Endothelial cell of hepatic sinusoid (primary cell): ENCODE data around the gene GGTA1.
"Not testable (repeated sequence)": the region's sequence is repeated elsewhere in the genome, so short reads cannot be mapped to it uniquely, and the experiment has no call there.

ENCODE experiments used
- in situ Hi-C: cut with HindIII; loops from 2 replicates; pipeline ENCODE4 v1.10.0; 2017; ENCODE audit warnings: low sequenced_read_pairs

GGTA1 gene

DNA sequence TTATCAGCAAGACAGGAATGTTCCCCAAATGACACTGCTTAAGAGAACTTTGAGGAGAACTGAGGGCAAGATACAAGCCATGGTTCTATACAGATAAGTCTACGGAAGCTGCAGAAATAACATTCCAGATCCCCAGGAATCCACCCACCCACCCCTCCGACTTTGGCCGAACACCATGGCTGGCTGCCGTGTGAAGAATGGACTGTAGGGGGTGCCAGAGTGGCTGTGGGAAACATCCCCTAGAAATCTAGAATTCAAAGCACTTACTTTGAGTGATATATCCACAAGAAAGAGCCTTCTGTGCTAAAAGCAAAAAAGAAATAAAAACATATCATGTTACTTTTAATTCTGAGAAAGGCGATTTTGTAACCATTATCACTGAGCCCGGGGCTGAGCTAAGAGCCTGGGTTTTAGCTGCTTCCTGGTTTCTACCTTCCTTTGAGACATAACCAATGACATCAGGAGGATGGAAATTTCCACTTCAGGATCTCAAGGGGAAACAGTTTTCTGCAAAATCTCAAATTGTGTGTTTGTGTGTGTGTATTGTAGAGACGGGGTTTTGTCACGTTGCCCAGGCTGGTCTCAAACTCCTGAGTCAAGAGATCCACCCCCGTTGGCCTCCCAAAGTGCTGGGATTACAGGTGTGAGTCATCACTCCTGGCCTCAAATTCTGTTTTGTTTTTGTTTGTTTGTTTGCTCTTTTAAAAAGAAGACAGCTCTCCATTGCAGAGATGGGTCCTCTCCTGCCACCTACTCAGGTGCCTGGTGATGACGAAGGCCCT is 36.4 kb downstream of the GGTA1 start:
- in situ Hi-C loops = no loop called here

DNA sequence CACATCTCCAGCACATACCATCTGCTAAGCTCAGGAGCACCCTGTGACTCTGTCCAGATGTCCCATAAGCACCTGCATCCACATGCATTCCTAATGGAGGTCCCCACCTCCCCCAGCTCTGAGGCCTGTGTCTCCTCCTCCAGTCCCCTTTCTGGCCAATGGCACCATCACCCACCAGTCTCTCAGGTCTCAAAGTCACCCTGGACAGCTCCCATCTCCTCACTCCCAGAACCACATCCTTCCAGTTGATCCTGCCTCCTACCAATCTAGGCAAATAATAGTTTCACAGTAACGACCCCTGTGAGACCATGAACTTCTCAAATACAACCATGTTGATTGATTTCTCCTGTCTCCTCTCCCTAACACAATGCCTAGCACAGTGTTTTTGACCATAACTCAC is 40.1 kb downstream of the GGTA1 start:
- in situ Hi-C loops = no loop called here

DNA sequence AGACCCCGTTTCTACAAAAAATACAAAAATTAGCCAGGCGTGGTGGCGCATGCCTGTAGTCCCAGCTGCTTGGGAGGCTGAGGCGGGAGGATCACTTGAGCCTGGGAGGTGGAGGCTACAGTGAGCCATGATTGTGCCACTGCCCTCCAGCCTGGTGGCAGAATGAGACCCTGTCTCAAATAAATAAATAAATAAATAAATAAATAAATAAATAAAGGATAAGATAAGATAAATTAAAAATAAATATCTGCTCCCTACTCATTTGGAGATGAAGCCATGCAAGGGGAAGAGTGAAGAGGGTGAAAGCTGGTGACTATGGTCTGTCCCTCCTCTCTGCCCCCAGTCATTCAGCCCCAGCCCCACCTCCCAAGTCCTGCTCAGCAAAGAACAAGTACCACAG is 41.2 kb downstream of the GGTA1 start:
- in situ Hi-C loops = not testable (repeated sequence)

DNA sequence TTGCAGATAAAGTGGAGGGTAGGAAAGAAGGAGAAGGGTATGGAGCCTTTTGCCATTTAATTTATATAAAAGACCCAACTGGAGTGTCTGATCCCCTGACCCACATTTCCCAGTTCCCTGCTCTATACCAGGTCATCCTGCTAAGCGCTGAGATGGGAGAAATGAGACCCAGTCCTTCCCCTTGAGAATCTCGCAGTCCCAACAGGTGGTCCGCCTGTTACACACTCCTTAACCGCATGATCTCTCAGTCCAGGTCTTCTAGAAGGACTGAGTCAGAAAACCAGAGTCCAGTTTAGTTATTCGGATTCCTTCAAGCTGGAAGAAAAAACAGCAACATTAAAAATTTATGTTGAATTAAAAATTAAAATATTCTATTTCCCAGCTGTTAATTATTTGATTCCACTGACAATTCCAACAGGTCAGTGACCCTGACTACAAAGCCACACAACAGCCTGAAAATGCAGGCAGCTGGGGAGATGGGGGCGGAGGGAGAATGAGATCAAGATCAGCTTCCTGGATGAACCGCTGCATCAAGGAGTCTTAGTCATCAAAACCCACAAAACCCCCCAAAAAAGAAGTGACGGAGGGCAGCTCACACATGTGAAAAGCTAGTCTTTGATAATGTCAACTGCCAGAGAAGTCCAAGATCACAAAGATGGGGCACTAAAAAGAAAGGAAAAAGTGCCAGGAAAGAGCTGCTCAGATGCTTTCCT is 44.0 kb downstream of the GGTA1 start:
- in situ Hi-C loops = no loop called here

DNA sequence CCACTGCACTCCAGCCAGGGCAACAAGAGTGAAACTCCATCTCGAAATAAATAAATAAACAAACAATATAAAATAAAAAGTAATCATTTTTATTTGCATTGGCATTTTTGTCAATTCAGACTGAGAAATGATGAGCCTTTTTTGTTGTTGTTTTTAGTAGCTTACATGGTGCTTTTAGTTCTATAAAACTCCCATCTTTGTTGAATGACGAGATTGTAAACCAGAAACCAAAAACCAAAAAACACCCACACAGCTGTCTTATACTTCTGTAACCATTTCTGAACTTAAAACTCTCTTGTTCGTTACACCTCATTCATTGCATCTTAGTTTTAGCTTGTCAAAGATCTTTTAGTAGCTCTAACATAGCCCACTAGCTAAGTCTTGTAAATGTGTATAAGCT is 44.7 kb downstream of the GGTA1 start:
- in situ Hi-C loops = no loop called here

DNA sequence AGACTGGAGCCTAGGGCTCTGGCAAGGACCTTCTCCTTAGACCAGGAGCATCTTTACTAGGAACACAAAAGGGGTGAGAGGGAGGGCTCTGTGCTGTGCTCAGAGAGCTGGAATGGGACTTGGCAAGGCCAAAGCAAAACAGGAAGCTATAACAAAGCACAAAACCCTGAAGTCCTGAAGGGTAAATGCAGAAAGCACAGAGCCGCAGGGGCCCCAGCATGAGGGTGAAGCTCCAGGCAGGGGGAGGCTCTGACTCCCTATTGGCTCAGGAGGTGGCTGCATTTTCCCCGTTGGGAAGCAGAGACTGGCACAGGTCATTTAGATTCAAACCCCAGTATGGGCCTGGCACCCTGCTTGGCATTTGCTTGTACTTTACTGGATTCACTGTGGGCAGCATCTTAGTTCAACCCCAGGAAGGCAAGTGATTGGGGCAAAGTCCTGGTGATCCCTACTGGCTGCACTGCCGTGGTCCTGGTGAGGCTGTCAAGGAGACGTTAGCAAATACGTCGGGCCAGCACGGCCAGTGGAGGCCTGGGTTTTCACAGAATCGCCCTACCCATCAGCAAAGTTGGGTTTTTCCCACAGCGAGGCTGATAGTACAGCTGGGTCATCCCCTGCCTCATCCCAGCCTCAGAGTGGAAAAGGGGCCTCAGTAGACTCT is 46.3 kb downstream of the GGTA1 start:
- in situ Hi-C loops = no loop called here

DNA sequence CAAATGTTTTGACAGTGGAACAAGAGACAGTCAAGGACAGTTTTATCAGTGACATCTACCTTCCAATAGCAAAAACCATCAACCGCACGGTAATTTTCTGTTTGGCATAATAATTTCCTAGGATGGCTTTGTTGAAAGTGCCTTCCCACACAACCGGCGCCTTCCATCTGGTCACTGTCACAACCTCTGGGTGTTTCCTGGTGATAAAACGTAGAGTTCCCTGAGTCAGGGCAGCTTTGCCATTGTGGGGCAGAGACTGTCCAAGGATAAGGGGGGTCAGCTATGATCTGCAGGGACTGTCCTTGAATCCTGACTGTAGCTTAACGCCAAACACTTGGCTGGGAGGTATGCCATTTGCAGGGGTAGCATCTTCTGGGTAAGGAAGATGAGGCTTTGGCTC is 47.6 kb downstream of the GGTA1 start:
- in situ Hi-C loops = no loop called here

DNA sequence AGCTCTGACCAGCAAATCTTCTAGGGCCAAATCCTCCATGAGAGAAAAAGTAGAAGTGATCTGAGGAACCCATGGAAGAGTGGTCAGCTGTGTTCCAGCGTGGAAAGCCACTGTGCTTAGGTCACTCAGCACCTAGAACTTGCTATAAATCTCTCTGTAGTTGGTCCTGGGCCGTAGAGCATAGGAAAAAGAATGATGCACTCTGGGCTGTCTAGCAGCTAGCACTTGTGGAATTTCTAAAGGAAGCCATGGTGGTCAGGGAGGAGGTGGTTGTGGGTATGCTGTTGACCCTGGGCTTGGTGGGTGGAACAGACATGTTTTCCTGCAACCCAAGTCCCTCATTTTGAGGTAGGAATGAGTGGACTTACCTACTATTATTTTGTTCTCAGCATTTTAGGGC is 48.1 kb downstream of the GGTA1 start:
- in situ Hi-C loops = no loop called here

DNA sequence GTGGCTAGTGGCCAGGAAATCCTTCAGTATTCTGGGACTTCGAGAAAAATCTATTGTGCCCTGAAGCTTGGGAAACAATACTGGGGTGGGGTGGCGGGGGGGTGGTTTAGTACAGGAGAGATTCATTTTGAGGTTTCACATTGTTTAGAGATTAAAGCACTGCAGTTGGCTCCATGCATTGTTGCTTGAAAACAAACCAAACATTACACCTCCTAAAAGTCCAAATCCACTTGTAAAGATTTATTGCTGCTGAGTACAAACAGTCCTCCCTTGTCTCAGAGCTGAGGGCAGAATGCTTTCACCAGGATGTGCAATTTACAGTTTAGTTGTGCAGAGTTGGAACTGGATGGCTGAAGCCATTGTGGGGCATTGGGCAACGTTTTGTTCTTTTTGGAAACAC is 49.4 kb downstream of the GGTA1 start:
- in situ Hi-C loops = no loop called here

DNA sequence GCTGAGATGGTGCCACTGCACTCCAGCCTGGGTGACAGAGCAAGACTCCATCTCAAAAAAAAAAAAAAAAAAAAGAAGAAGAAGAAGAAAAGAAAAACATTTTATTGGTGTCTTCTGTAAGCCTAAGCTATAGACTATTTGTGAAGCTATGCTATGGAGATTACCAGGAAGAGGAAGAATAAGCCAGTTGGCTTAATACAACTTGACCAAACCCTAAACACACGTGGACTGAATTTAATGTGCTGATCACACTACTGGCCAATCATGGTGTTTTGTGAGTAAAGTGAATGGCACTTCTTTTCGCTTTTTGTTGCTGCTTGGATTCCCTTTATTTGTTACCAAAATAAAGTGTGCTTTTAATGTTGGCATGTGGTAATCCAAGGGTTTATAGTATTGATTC is 49.9 kb downstream of the GGTA1 start:
- in situ Hi-C loops = loop anchor here (5.0 to 10.0 kb wide), 3 partner anchors 55 to 97 kb away; no protein-coding TSS in a partner anchor

DNA sequence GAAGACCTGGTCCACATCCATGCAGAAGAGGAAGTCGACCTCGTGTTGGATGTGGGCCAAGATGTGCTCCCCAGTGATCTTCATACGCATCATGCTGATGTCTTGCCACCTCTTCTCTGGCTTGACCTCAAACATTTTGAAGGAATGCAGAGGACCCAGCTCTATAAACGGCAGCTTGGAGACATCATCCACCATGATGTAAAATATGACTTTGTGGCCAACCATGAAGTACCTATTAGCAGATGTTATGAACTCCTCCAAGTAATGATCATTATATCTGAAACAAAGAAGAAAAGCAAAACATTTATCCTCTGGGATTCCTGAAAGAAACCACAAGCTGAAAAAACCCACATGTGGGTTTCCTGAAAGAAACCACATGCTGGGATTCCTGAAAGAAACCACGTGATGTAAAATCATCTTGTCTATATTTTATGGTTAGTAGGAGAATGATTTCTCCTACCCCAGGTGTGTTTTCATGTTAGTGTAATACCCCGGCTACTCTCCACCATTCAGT is 52.3 kb downstream of the GGTA1 start:
- in situ Hi-C loops = loop anchor here (5.0 to 10.0 kb wide), 3 partner anchors 57 to 95 kb away; no protein-coding TSS in a partner anchor

DNA sequence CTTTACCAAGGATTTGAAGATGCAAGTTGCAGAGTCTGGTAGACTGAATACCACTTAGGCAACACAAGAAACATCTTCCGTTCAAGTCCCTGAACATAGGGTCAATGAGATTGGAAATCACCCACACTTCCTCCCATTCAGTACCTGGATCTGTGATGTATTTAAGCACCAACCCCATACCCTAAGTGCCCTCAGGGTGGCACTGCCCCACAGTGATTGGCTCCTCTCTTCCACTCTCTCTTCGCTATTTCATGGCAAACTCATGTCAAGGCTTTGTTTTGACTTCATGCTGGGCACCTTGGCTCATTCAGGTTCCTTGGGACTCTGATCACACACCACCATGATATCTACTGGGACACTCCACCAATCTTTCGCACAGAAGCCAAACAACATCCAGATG is 53.7 kb downstream of the GGTA1 start:
- in situ Hi-C loops = loop anchor here (5.0 to 10.0 kb wide), 3 partner anchors 59 to 94 kb away; no protein-coding TSS in a partner anchor

DNA sequence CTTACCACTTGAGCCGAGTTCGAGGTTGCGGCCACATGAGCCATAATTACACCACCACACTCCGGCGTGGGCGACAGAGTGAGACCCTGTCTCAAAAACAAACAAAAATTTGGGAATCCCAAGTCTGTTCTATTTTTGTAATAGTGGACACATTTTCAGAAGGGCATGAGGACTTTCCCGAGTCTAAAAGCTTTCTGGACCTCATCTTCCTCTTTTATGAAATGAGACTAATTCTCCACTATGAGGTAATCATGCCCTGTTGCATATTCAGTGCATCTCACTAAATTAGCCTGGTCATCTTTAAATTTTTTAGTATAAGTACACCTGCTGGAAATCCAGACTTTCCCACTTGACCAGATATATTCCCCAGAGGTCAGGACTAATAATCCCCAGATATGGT is 55.7 kb downstream of the GGTA1 start:
- in situ Hi-C loops = loop anchor here (10.0 kb wide), 1 partner anchor 61 kb away; no protein-coding TSS in a partner anchor

DNA sequence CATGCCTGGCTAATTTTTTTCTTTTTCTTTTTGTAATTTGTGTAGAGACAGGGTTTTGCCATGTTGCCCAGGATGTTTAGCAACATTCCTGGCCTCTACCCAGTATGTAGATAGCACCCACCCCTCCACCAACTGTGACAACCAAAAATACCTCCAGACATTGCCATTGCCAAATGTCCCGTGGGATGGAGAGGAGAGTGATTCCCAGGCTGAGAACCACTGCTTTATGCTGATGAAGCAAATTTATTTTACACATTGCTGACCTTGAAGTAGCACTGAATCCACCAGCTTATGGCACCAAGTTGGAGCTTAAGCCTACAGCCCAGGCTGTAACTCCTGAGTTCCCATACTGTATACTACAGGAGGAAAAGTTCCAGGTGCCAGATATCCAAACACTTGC is 58.5 kb downstream of the GGTA1 start:
- in situ Hi-C loops = loop anchor here (10.0 kb wide), 1 partner anchor 64 kb away; no protein-coding TSS in a partner anchor

DNA sequence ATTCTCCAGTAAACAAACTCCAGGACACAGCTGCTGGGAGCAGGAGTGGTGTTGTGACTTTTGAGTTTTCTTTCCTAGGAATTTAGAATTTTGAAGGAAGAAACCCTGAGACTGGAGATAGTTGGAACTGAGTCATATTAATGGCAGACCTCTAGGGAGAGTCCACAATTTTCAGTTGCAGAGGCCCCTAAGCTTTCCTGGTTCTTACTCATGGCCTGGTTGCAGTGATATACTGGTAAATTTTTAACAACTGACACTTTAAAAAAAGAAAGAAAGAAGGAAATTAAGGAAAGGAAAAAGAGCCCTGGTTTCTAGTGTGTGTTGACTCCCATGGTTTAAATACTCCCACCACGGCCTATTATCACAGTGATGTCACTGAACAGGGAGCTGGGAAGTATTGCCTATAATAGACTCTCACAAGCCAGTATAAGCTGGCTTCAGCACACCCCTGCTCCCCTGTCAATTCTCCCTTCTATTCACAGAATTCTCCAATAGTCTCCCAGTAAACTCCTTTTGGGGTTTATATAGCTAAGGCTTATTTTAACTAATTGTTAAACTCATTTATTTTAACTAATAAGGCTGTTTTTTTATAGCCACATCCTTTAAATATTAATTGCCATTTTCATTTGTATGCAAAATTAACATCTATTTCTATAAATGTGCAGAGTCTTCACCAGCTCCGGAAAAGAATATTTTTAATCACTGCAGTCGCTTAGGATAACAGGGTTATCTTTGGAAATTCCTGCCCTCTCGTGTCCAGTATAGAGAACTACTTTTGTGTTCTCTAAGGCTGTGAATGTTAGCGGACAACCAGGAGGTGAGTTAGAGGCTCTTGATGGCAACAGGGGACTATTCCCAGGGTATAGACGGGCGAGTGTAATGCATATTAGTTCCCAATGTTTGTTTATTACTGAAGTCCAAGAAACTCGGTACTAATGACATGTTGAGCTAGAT is 59.7 kb downstream of the GGTA1 start:
- in situ Hi-C loops = loop anchor here (5.0 to 10.0 kb wide), 2 partner anchors 38 to 65 kb away; no protein-coding TSS in a partner anchor

DNA sequence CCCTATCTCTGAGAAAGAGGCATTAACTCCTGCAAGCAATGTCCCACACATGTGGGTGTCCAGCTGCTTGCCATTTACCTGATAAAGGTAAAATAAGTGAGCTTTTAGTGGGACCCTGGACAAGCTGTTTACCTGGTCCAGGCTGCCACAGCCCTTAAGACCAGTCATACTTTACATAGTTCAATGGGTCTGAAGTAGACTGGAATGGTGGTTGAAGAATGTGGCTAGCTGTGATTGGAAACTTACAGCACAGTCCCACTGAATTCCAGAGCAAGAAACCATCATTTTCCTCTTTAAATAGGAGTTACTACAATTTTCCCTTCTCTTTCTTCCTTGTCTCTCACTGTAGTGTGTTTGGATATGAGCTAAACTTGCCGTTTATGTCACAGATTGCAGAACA is 60.6 kb downstream of the GGTA1 start:
- in situ Hi-C loops = loop anchor here (5.0 kb wide), 1 partner anchor 37 kb away; no protein-coding TSS in a partner anchor

DNA sequence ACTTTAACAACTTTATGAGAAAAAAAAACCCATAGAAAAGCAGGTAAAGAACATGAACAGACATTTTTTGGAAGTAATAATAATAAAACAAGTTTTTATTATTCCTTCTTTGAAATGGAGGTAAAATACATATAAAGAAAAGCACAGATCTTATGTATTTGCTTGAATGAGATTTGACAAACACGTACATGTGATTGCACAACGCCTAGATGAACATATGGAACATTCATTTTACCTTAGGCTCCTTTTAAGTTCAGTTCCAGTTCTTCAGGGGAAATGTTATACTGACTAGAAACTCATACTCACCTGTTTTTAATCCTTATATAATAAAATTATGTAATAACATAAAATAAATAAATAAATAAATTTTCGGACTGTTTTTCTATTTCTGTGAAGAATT is 61.8 kb downstream of the GGTA1 start:
- in situ Hi-C loops = loop anchor here (5.0 kb wide), 1 partner anchor 36 kb away; no protein-coding TSS in a partner anchor

DNA sequence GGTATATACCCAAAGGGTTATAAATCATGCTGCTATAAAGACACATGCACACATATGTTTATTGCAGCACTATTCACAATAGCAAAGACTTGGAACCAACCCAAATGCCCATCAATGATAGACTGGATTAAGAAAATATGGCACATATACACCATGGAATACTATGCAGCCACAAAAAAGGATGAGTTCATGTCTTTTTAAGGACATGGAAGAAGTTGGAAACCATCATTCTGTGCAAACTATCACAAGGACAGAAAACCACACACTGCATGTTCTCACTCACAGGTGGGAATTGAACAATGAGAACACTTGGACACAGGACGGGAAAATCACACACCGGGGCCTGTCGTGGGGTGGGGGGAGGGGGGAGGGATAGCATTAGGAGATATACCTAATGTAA is 62.6 kb downstream of the GGTA1 start:
- in situ Hi-C loops = loop anchor here (5.0 kb wide), 1 partner anchor 35 kb away; no protein-coding TSS in a partner anchor

DNA sequence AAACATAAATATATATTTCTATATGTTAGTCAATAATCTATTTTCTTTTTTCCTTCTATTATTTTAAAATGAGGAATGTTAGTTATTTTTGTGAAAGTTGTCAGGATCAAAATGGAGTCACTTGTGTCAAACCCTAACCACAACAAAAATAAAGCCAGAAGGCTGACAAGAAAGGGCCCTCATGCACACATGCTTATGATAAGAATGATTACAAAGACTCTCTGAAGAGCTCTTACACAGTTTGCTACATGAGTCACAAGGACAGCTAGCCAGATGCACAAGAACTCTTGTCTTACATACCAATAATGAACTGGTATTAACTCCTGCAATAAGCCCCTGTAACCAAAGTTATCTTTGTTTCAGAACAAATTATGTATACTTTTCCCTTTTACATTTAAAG is 64.7 kb downstream of the GGTA1 start:
- in situ Hi-C loops = loop anchor here (5.0 kb wide), 1 partner anchor 33 kb away; no protein-coding TSS in a partner anchor

DNA sequence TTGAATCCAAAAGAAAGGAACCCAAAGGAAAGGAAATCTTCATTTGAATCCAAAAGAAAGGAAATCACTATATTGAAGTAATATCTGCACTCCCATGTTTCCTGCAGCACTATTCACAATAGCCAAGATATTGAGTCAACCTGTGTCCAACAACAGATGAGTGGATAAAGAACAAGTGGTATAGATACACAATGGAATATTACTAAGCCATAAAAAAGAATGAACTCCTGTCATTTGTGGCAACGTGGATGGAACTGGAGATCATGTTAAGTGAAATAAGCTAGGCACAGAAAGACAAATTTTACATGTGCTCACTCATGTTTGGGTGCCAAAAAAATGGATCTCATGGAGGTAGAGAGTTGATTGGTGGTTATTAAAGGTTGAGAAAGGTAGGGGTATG is 71.7 kb downstream of the GGTA1 start:
- in situ Hi-C loops = no loop called here
